ENCODE measurements around the gene H2BW2. TPM values are rescaled to one million over a fixed set of nuclear protein-coding genes. Genes with fewer than 3 reads are reported as not detected.
"Not testable (repeated sequence)": the region's sequence is repeated elsewhere in the genome, so short reads cannot be mapped to it uniquely, and the experiment has no call there.

The H2BW2 gene
- polyA plus RNA-seq, 2 of the 4 experiments (the other 2 are of a cell fraction): not detected

- H3K4me3 ChIP-seq; H3K27ac ChIP-seq; H3K9me3 ChIP-seq; POLR2A ChIA-PET; H3K4me2 ChIP-seq; CTCF ChIA-PET; FAIRE-seq; H3K4me1 ChIP-seq; DNase-seq (ENCODE audit: low read depth in 1 of 2, low spot score in 1 of 2): not testable (repeated sequence)
- ATAC-seq: peak in 1 of 2 experiments; percentile 54; a peak in 3 of 6 replicates
- WGBS (ENCODE audit: missing lambda C conversion rate): no CpG with 5 or more reads among the region's 6 CpGs
Observed at GRCh38 chrX:104077854-104078253, 38.1 kb downstream of the H2BW2 start.

DNA sequence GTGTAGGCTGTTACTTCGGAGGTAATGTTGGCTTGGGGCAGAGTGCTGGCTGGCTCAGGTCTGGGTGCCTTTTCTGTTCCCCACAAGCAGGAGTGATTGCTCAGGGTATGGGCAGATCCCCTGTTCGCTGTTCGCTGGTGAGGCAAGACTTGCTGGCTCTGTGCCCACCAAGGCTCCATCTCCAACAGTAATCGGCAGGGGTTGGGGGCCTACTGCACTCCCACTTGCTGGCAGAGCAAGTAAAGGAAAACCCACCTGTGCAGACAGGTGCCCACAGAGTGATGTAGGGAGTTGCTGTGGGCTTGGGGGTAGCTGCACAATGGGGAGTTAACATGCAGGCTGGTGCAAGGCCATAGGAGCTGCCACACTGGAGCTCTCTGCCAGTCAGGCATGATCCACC, 44.3 kb downstream of the H2BW2 start:
- no peaks in the 10 kb centered on the region for H3K9me3 ChIP-seq
- no peaks in the 10 kb centered on the region for H3K4me1 ChIP-seq
- no CpG with 5 or more reads among the region's 4 CpGs for WGBS (ENCODE audit: missing lambda C conversion rate)
- no peak overlapping the region for H3K4me3 ChIP-seq
- TF ChIP-seq, protein P1, sequence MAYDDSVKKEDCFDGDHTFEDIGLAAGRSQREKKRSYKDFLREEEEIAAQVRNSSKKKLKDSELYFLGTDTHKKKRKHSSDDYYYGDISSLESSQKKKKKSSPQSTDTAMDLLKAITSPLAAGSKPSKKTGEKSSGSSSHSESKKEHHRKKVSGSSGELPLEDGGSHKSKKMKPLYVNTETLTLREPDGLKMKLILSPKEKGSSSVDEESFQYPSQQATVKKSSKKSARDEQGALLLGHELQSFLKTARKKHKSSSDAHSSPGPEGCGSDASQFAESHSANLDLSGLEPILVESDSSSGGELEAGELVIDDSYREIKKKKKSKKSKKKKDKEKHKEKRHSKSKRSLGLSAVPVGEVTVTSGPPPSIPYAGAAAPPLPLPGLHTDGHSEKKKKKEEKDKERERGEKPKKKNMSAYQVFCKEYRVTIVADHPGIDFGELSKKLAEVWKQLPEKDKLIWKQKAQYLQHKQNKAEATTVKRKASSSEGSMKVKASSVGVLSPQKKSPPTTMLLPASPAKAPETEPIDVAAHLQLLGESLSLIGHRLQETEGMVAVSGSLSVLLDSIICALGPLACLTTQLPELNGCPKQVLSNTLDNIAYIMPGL (CRISPR knock-in tag; IDR thresholded peaks at IDR 0.05; ENCODE audit: borderline replicate concordance): no peak
- TF ChIP-seq E2F6 (IDR thresholded peaks at IDR 0.05; ENCODE audit: borderline replicate concordance, low read depth) (no peak), PHF8 (IDR thresholded peaks at IDR 0.05; ENCODE audit: borderline replicate concordance, low read depth) (no peak), RNF2 (IDR thresholded peaks at IDR 0.05; ENCODE audit: borderline replicate concordance, low read depth) (no peak), JUN (IDR thresholded peaks at IDR 0.05) (no peak), POLR2A (IDR thresholded peaks at IDR 0.05; ENCODE audit: low read length) (no peak), FOSL2 (IDR thresholded peaks at IDR 0.05) (no peak), FOSL2 (CRISPR knock-in tag; IDR thresholded peaks at IDR 0.05) (no peak), EP300 (IDR thresholded peaks at IDR 0.05) (no peak), CBX2 (IDR thresholded peaks at IDR 0.05; ENCODE audit: borderline replicate concordance, low read depth) (no peak), ZC3H11A (IDR thresholded peaks at IDR 0.05) (no peak), EHF (CRISPR knock-in tag; IDR thresholded peaks at IDR 0.05) (no peak), TFCP2L1 (CRISPR knock-in tag; IDR thresholded peaks at IDR 0.05) (no peak), NPAS2 (CRISPR knock-in tag; IDR thresholded peaks at IDR 0.05; ENCODE audit: borderline replicate concordance) (no peak)
- TF ChIP-seq, protein P2, sequence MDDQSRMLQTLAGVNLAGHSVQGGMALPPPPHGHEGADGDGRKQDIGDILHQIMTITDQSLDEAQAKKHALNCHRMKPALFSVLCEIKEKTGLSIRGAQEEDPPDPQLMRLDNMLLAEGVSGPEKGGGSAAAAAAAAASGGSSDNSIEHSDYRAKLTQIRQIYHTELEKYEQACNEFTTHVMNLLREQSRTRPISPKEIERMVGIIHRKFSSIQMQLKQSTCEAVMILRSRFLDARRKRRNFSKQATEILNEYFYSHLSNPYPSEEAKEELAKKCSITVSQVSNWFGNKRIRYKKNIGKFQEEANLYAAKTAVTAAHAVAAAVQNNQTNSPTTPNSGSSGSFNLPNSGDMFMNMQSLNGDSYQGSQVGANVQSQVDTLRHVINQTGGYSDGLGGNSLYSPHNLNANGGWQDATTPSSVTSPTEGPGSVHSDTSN (IDR thresholded peaks at IDR 0.05): no peak
- TF ChIP-seq, protein P3, sequence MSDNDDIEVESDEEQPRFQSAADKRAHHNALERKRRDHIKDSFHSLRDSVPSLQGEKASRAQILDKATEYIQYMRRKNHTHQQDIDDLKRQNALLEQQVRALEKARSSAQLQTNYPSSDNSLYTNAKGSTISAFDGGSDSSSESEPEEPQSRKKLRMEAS (IDR thresholded peaks at IDR 0.05): no peak
- TF ChIP-seq, protein P4, sequence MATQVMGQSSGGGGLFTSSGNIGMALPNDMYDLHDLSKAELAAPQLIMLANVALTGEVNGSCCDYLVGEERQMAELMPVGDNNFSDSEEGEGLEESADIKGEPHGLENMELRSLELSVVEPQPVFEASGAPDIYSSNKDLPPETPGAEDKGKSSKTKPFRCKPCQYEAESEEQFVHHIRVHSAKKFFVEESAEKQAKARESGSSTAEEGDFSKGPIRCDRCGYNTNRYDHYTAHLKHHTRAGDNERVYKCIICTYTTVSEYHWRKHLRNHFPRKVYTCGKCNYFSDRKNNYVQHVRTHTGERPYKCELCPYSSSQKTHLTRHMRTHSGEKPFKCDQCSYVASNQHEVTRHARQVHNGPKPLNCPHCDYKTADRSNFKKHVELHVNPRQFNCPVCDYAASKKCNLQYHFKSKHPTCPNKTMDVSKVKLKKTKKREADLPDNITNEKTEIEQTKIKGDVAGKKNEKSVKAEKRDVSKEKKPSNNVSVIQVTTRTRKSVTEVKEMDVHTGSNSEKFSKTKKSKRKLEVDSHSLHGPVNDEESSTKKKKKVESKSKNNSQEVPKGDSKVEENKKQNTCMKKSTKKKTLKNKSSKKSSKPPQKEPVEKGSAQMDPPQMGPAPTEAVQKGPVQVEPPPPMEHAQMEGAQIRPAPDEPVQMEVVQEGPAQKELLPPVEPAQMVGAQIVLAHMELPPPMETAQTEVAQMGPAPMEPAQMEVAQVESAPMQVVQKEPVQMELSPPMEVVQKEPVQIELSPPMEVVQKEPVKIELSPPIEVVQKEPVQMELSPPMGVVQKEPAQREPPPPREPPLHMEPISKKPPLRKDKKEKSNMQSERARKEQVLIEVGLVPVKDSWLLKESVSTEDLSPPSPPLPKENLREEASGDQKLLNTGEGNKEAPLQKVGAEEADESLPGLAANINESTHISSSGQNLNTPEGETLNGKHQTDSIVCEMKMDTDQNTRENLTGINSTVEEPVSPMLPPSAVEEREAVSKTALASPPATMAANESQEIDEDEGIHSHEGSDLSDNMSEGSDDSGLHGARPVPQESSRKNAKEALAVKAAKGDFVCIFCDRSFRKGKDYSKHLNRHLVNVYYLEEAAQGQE (IDR thresholded peaks at IDR 0.05): no peak
- FAIRE-seq (no peak), ATAC-seq (no peak), DNase-seq (ENCODE audit: low read depth in 1 of 2, low spot score in 1 of 2) (no peak)
- no peak overlapping the region for H3K27ac ChIP-seq
- CTCF ChIA-PET: no interaction called here
- POLR2A ChIA-PET: no interaction called here
- H3K4me2 ChIP-seq: no peak overlapping the region

Measured in A549 (cell line).